Iris pigment epithelial cell (primary cell): Measurements from ENCODE around the gene GUCY2C.
A peak's percentile ranks its signal among the peaks of the same experiment; 100 is the strongest.

Experiments used
- DNase-seq: peaks from one replicate; pipeline ENCODE4 v3.0.0-alpha.2; 2011; ENCODE audit warnings: low read depth

Gene GUCY2C

GRCh38 chr12:14619741-14620501 is 76.5 kb downstream of the GUCY2C start:
- DNase-seq = no peak

- peak; percentile 28 for DNase-seq
Measured at GRCh38 chr12:14618983-14619382, 77.4 kb downstream of the GUCY2C start.

GRCh38 chr12:14614704-14615121 is 81.7 kb downstream of the GUCY2C start:
- DNase-seq = no peak

- DNase-seq = no peak
Measured at GRCh38 chr12:14613718-14614117, 82.7 kb downstream of the GUCY2C start.

GRCh38 chr12:14612898-14613445 is 83.4 kb downstream of the GUCY2C start:
- DNase-seq = no peak

DNA sequence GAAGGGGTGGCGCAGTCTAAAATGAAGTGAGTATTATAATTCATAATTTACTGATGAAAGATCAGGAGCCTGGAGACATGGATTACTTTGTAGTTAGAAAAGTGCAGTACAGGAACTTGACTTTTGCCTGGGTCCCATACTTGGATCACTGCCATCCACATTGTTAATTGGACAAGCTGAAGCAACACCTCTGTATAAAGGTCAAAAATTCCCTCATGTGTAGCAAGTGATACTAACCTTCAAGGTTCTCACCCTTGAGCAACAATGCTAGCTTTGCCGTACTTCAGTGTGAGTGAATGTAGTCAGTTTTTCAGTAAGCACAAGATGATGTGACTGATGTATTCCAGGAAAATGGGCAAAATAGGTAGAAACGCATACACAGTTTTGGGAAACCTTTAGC is 84.1 kb downstream of the GUCY2C start:
- DNase-seq = no peak

DNA sequence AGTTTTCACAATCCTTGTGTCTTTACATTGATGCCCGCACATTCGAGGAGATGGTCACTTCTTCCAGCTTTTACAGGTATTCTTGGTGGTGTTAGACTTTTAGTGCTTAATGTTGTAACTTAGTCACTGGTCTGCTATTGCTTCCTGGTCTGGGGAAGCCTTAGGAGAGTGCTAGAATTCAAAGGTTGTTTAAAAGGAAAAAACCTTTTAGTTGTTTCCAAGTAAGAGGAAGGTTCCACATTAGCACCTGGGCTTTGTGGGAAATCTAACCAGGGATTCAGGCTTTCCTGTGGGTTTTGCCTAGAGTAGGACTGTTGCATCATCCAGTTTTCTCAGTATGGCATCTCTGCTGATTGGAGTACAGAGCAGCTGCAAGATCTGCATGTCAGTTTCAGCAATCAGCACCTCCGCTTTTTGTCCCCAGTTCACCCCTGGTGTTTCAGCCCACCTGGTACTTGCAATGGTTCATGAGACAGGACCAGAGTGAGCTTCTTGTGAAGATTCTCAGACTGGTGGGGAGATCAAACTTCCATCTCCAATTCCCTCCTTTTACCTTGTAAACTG is 84.7 kb downstream of the GUCY2C start:
- no peak for DNase-seq

DNA sequence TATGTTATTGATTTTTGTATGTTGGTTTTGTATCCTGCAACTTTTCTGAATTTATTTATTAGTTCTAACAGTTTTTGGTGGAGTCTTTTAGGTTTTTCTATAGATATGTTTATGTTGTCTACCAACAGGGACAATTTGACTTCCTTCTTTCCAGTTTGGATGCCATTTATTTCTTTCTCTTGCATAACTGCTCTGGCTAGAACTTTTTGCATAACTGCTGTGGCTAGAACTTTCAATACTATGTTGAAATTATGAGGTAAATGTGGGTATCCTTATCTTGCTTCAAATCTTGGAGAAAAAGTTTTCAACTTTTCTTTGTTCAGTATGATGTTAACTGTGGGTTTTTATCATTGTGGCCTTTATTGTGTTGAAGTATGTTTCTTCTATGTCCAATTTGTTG is 88.8 kb downstream of the GUCY2C start:
- peak; percentile 9 for DNase-seq

DNA sequence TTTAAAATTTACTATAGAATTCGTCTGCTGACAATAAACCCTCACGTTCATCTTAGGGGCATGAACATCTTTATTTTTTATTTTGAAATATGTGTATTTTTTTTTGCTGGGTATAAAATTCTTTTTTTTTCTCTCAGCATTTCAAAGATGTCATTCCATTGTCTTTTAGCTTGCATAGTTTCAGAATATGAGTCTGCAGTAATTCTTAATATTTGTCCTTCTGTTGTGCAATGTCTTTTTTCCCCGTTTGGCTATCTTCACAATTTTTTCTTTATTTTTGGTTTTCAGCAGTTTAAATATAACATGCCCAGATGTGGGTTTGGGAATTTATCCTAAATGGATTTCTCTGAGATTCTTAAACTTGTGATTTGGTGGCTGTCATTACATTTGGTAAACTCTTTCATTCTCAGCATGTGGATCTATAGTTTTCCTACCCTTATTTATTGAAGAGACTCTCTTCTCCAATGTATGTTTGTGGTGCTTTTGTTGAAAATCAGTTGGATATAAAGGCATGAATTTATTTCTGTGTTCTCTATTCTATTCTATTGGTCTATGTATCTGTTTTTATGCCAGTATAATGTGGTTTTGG is 90.9 kb downstream of the GUCY2C start:
- no peak for DNase-seq

DNA sequence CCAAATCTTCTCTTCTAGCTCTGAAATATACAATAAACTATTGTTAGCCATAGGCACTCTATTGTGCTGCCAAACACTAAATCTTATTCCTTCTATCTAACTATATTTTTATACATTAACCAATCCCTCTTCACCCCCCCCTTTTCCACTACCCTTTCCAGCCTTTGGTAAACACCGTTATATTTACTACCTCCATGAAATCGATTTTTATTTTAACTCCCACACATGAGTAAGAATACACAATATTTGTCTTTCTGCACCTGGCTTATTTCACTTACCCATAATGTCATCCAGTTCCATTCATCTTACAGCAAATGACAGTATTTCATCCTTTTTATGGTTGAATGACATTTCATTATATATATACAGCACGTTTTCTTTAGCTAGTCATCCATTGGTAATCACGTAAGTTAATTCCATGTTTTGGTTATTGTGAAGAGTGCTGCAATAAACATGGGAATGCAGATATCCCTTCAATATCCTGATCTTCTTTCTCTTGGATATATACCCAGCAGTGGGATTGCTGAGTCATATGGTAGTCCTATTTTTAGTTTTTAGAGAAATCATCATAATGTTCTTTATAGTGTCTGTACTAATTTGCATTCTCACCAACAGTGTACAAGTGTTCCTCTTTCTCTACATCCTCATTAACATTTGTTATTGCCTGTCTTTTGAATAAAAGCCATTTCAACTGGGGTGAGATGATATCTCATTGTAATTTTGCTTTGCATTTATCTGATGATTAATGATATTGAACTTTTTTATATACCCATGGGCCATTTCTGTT is 94.5 kb downstream of the GUCY2C start:
- DNase-seq = no peak

DNA sequence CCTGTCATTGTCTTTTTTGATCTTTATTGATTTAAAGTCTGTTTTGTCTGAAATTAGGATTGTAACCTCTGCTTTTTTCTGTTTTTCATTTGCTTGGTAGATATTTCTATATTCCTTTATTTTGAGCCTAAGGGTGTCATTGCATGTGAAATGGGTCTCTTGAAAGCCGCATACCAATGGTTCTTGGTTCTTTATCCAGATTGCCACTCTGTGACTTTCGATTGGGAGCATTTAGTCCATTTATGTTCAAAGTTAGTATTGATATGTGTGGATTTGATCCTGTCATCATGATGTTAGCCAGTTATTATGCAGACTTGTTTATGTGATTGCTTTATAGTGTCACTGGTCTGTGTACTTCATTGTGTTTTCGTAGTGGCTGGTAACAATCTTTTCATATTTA is 98.9 kb downstream of the GUCY2C start:
- DNase-seq = no peak

GRCh38 chr12:14591719-14592118 is 104.7 kb downstream of the GUCY2C start:
- DNase-seq = no peak

DNA sequence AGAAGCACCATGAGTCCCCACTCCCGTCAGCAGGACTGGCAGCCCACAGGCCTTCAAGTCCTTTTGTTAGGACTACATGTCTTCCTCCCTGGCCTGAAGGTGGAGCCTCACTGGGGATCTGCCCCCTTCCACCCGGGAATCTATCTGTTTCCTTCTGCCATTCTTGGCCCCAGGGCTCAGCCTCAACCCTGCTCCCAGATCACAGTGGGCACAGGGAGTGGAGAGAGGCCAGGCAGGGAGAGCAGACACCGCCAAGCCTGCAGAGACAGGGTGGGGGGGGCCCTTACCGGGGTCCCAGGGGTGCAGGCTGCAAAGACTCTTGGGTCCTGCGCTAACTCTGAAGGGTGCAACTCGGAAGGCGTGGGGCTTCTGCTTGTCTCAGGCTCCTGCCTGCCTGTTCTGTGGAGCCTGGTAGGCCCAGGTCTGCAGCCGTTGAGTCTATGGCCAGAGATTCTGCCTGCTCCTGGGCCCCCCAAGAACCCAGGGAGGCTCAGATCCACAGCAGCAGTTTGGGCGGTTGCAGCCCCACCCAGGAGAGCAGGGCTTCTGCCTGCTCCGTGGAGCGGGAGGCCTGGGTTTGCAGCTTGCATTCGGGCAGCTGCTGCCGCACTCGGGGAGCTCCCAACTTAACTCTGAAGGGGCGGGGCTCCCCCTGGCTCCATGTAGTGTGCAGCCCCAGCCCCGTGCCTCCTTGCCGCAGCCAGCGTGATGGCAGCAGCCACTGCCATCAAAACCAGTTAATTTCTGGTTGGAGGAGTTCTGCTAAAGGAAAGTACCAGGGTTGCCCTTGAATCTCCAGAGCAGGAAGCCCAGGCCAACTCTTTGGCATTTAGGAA is 107.0 kb downstream of the GUCY2C start:
- DNase-seq = no peak

DNA sequence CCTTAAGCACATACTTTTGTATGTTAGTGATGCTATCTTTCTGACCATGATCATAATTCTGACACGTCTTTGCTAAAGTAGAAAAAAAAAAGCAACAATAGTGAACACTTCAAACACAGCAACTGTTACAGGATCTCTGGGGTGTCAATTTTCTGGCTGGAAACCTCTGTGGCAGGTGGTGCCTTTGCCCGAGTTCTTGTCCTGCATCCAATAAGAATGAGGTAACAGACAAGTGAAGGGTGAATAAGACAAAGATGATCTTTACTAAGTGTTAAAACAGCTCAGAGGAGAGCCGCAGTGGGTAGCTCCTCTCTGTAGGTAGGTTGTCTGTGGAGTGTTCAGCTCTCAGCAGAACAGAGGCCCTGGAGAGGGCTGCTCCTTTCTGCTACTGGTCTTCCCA is 107.8 kb downstream of the GUCY2C start:
- no peak for DNase-seq

GRCh38 chr12:14578646-14579045 is 117.8 kb downstream of the GUCY2C start:
- no peak for DNase-seq

DNA sequence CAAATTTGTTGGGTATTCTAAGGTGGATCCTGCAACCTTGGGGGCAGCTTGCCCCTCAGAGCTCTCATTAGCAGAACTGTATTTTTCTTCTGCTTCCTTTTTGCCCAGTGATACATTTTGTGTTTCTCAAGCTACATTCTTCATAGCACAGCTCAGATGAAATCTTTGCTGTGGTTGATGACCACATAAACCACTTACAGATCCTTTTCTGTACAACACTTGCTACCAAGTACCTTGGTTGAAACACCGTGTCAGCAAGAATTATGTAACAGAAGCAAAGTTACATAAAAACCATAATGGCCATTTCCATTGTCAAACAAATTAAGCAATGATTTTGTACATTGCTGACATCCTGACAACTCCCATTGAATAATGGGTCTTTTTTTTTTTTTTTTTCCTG is 119.1 kb downstream of the GUCY2C start:
- DNase-seq = peak; percentile 56

GRCh38 chr12:14576896-14577295 is 119.5 kb downstream of the GUCY2C start:
- no peak for DNase-seq

GRCh38 chr12:14575585-14575984 is 120.8 kb downstream of the GUCY2C start:
- DNase-seq = no peak

- no peak for DNase-seq
Measured at GRCh38 chr12:14573118-14573517, 123.3 kb downstream of the GUCY2C start.

DNA sequence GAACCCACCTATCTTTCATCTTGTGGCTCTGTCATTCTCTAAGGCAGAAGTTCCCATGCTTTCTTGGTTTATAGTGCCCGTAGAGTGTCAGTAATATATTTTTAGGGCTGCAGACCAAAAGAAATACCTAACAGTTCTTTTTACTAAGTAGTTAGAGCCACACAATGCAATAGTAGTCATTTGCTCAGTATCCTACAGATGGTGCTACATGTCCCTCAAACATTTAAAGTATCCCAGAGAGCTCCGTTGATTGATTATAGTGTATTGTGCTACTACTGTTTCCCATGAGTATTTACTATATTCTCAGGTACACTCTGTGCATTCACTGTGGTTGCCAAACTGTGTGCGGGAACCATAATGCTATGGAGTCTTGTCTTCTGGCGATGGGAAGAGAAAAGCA is 124.0 kb downstream of the GUCY2C start:
- no peak for DNase-seq

GRCh38 chr12:14571779-14572178 is 124.6 kb downstream of the GUCY2C start:
- no peak for DNase-seq

GRCh38 chr12:14570231-14570630 is 126.2 kb downstream of the GUCY2C start:
- DNase-seq = no peak
